KMS-11 (cell line): ENCODE data around the gene SUSD2.

Experiments used
- H2AFZ ChIP-seq: fragments of 200-600 bp; sonication (generic); 2 replicates; pipeline ENCODE4 v1.6.1; 2016; ENCODE audit warnings: antibody characterized with exemption, mixed run types, low read depth
- H3K27ac ChIP-seq: fragments of 200-600 bp; sonication (generic); 2 replicates; pipeline ENCODE4 v1.6.1; 2016; ENCODE audit warnings: mild to moderate bottlenecking, mixed run types
- H3K27me3 ChIP-seq: fragments of 200-600 bp; sonication (generic); 2 replicates; pipeline ENCODE4 v1.6.1; 2017; ENCODE audit warnings: mild to moderate bottlenecking, low read depth, mixed run types, moderate library complexity; ENCODE audit not compliant: insufficient read depth
- H3K36me3 ChIP-seq: fragments of 200-600 bp; sonication (generic); 2 replicates; pipeline ENCODE4 v1.6.1; 2017; ENCODE audit warnings: mild to moderate bottlenecking, mixed run types; ENCODE audit not compliant: insufficient read depth
- H3K4me1 ChIP-seq: fragments of 200-600 bp; sonication (generic); 2 replicates; pipeline ENCODE4 v1.6.1; 2016; ENCODE audit warnings: mild to moderate bottlenecking, low read depth, mixed run types; ENCODE audit not compliant: poor library complexity, severe bottlenecking
- H3K4me2 ChIP-seq: fragments of 200-600 bp; sonication (generic); 2 replicates; pipeline ENCODE4 v1.7.0; 2016; ENCODE audit warnings: mild to moderate bottlenecking, mixed run types
- H3K4me3 ChIP-seq: fragments of 200-600 bp; sonication (generic); IDR thresholded peaks from 2 replicates; pipeline ENCODE4 v1.6.1; 2017; ENCODE audit warnings: low read depth, low read length, mixed read lengths; ENCODE audit not compliant: insufficient read depth
- H3K79me2 ChIP-seq: fragments of 200-600 bp; sonication (generic); 2 replicates; pipeline ENCODE4 v1.6.1; 2016; ENCODE audit warnings: low read depth, mixed run types; ENCODE audit not compliant: insufficient read depth
- H3K9ac ChIP-seq: fragments of 200-600 bp; sonication (generic); 2 replicates; pipeline ENCODE4 v1.6.1; 2016; ENCODE audit warnings: mild to moderate bottlenecking, mixed run types
- H4K20me1 ChIP-seq: fragments of 200-600 bp; sonication (generic); 2 replicates; pipeline ENCODE4 v1.6.1; 2016; ENCODE audit warnings: mild to moderate bottlenecking, mixed run types; ENCODE audit not compliant: insufficient read depth
- TF ChIP-seq, protein P1 (sequence below): fragments of 200-600 bp; sonication (generic); conservative IDR thresholded peaks from 2 replicates; pipeline ENCODE4 v1.6.1; 2017; ENCODE audit warnings: low read depth, mild to moderate bottlenecking, antibody characterized with exemption, low read length, moderate library complexity, mixed read lengths

The SUSD2 gene

DNA sequence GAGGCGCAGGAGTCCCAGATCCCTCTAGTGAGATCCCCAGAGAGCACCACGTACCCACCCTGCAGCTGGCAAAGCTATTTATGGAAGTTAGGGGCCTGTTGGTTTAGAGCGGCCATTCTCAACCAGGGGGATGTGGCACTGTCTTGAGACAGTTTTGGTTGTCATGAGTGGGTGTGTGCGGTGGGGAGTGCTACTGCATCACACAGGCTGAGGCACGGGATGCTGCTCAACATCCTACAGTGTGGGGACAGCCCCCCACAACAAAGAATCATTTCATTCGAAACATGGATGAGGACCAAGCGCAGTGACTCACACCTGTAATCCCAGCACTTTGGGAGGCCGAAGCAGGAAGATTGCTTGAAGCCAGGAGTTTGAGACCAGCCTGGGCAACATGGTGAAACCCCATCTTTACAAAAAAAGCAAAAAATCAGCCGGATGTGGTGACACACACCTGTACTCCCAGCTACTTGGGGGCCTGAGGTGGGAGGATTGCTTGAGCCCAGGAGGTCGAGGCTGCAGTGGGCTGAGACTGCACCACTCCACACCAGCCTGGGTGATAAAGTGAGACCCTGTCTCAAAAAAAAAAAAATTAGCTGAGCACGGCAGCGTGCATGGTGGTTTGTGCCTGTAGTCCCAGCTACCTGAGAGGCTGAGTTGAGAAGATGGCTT is 35.4 kb downstream of the SUSD2 start:
- no peaks in the 10 kb centered on the region for H3K27me3 ChIP-seq
- TF ChIP-seq, protein P1, sequence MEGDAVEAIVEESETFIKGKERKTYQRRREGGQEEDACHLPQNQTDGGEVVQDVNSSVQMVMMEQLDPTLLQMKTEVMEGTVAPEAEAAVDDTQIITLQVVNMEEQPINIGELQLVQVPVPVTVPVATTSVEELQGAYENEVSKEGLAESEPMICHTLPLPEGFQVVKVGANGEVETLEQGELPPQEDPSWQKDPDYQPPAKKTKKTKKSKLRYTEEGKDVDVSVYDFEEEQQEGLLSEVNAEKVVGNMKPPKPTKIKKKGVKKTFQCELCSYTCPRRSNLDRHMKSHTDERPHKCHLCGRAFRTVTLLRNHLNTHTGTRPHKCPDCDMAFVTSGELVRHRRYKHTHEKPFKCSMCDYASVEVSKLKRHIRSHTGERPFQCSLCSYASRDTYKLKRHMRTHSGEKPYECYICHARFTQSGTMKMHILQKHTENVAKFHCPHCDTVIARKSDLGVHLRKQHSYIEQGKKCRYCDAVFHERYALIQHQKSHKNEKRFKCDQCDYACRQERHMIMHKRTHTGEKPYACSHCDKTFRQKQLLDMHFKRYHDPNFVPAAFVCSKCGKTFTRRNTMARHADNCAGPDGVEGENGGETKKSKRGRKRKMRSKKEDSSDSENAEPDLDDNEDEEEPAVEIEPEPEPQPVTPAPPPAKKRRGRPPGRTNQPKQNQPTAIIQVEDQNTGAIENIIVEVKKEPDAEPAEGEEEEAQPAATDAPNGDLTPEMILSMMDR, result no peak
- no peak overlapping the region for H3K4me2 ChIP-seq
- H2AFZ ChIP-seq, result no peak overlapping the region
- H3K4me3 ChIP-seq, result no peak overlapping the region
- H3K36me3 ChIP-seq, result no peaks in the 10 kb centered on the region
- H3K27ac ChIP-seq, result no peak overlapping the region
- H3K9ac ChIP-seq, result no peak overlapping the region
- H3K4me1 ChIP-seq, result no peaks in the 10 kb centered on the region
- H4K20me1 ChIP-seq, result no peaks in the 10 kb centered on the region
- no peaks in the 10 kb centered on the region for H3K79me2 ChIP-seq

DNA sequence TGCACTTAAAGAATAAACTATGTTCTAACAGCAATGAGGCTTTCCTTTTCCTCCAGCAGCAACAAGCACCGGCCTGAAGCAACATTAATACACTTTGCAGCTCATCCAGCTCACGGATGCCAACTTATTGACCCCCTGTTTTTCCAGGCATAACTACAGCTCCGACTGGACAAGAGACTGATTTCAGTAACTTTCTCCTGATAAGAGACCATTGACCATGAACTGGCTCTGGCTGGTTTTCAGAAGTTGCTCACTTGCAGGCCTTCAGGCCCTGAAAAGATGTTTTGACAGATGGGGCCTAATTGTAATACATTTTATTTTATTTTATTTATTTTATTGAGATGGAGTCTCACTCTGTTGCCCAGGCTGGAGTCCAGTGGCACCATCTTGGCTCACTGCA is 36.1 kb downstream of the SUSD2 start:
- Histone ChIP-seq H3K9ac (no peak overlapping the region), H3K4me2 (no peak overlapping the region), H2AFZ (no peak overlapping the region), H3K4me1 (no peaks in the 10 kb centered on the region), H3K27me3 (no peaks in the 10 kb centered on the region), H4K20me1 (no peaks in the 10 kb centered on the region), H3K79me2 (no peaks in the 10 kb centered on the region), H3K27ac (no peak overlapping the region), H3K36me3 (no peaks in the 10 kb centered on the region), H3K4me3 (no peak overlapping the region)
- TF ChIP-seq, protein P1, result no peak

DNA sequence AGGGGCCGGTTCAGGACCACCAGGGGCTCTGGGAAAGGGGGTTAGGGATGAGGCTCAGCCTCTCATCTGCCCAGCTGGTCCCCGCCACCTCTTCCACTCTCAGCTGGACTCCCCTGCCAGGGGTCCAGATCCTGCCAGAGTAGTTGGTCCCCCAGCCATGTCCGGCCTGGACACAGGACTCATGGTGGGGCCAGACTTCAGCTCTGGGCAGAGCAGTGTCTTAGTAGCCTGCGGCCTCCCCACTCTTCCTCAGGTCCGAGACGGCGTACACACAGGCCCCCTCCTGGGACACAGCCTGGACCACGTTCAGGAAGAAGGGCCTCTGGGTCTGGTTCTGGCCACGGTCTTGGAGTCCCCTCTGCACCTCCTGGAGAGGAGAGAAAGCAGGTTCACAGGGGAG is 38.5 kb downstream of the SUSD2 start:
- TF ChIP-seq, protein P1, result no peak
- no peak overlapping the region for H3K9ac ChIP-seq
- no peaks in the 10 kb centered on the region for H3K27me3 ChIP-seq
- no peaks in the 10 kb centered on the region for H4K20me1 ChIP-seq
- no peak overlapping the region for H3K27ac ChIP-seq
- no peaks in the 10 kb centered on the region for H3K79me2 ChIP-seq
- no peaks in the 10 kb centered on the region for H3K4me1 ChIP-seq
- H3K4me3 ChIP-seq, result no peak overlapping the region
- no peak overlapping the region for H3K4me2 ChIP-seq
- H3K36me3 ChIP-seq, result no peaks in the 10 kb centered on the region
- no peak overlapping the region for H2AFZ ChIP-seq

DNA sequence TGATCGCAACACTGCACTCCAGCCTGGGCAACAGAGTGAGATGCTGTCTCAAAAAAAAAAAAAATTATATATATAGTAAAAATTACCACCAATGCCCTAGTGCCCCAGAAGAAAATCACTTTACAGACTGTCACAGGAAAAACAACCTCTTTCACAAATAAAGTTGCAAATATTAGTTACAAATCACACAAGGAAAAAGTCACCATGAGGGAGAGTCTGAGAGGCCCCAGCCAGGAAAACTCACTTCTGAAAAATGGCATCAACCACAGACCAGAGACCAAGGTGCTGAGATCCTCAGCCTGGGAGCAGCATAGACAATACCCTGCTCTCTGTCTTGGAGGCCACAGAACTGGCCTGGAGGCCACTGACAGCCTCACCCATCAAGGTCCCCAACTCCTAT is 43.2 kb downstream of the SUSD2 start:
- no peaks in the 10 kb centered on the region for H4K20me1 ChIP-seq
- no peak overlapping the region for H3K27ac ChIP-seq
- H3K4me1 ChIP-seq, result no peaks in the 10 kb centered on the region
- no peaks in the 10 kb centered on the region for H3K27me3 ChIP-seq
- no peak overlapping the region for H3K9ac ChIP-seq
- no peaks in the 10 kb centered on the region for H3K36me3 ChIP-seq
- H3K79me2 ChIP-seq, result no peaks in the 10 kb centered on the region
- H3K4me3 ChIP-seq, result no peak overlapping the region
- TF ChIP-seq, protein P1, result no peak
- H3K4me2 ChIP-seq, result no peak overlapping the region
- no peak overlapping the region for H2AFZ ChIP-seq
